ENCODE results near the gene MEIS3. TPM values are rescaled to one million over a fixed set of nuclear protein-coding genes. Genes with fewer than 3 reads are reported as not detected.
"Not testable (repeated sequence)": the region's sequence is repeated elsewhere in the genome, so short reads cannot be mapped to it uniquely, and the experiment has no call there.

Gene MEIS3
- polyA plus RNA-seq, 6 donors from 2014 or later, result not detected

- Mint-ChIP-seq H3K9me3 (peaks cover 0 to 6% (median 2%) of the 10 kb centered on the region in 7 donors), H3K27ac (no peak overlapping the region), H3K36me3 (peaks cover 7 to 27% of the 10 kb centered on the region in 2 donors), H3K4me1 (peaks cover 32 to 57% (median 48%) of the 10 kb centered on the region in 3 donors), H3K4me3 (no peak overlapping the region), H3K27me3 (peaks cover 51 to 96% (median 92%) of the 10 kb centered on the region in 3 donors)
- no peak for DNase-seq
- no peak for ATAC-seq (ENCODE audit: low read depth in 2 of 2)
Measured at GRCh38 chr19:47419789-47420188, 462 bp upstream of the MEIS3 start.

DNA sequence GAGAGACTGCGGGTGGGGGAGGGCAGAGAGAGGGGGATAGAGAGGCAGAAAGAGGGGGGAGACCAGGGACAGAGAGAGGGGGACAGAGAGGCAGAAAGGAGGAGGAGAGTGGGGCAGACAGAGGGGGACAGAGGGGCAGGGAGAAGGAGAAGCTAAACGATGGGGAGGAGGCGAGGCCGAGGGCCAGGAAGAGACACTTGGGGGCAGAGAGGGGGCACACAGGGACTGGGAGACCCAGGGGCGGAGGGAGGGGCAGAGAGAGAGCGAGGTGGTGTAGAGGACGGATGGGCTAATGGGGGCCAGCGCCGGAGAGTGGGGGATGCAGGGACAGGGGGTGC is 666 bp downstream of the MEIS3 start:
- DNase-seq (no peak), ATAC-seq (ENCODE audit: low read depth in 2 of 2) (peak in 1 of 2 donors; percentile 13)
- Mint-ChIP-seq H3K36me3 (peaks cover 7 to 26% of the 10 kb centered on the region in 2 donors), H3K27me3 (peaks cover 55 to 97% (median 94%) of the 10 kb centered on the region in 3 donors), H3K9me3 (peaks cover 0 to 6% (median 2%) of the 10 kb centered on the region in 7 donors), H3K27ac (peak overlapping the region in 1 of 6 donors; percentile 60), H3K4me3 (peak overlapping the region in 6 of 8 donors; percentile 30 to 68 (median 58)), H3K4me1 (peaks cover 32 to 57% (median 48%) of the 10 kb centered on the region in 3 donors)

DNA sequence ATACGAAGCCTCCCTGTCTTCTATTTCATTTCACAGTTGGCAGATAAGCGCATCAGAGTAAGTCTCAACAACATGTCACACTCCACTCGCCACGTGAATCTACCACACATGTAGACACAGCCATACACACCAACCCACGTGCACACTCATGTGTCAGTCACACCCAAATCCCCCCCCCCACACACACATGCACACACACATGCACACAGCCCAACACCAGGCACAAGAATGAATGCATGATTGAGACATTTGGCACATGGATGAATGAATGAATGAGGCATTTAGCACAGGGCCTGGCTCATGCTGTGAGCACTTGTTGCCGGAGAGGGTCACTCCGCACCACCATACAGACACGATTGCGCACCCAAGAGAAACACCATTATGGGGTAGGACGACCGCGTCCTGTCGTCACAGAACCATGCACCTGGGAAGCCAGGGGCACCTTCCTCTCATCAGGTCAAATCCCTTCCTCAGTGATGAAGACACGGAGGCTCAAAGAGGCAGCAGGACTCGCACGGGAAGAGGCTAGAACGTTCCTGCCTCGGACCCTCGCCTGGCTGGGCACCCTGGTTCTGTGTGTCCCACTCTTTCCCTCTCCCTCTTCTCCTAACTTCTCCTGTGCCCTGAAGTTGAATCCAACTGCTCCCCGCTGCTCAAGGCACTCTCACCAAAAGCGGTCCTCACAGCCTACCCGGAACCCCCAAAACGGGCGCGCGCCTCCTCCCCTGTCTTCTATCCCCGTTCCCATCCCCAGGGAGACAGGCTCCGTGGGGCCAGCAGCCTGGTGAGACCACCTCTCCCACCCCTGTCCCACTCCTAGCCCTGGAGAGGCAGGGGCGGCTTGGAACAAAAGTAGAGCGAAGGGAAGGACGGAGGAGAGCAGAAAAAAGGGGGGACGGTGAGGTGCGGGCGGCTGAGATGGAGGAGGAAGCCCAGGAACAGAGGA is 1.3 kb downstream of the MEIS3 start:
- no peak overlapping the region for H3K27ac Mint-ChIP-seq
- H3K4me1 Mint-ChIP-seq, result peaks cover 32 to 55% (median 46%) of the 10 kb centered on the region in 3 donors
- peaks cover 53 to 97% (median 94%) of the 10 kb centered on the region in 3 donors for H3K27me3 Mint-ChIP-seq
- H3K36me3 Mint-ChIP-seq, result peaks cover 7 to 20% of the 10 kb centered on the region in 2 donors
- H3K4me3 Mint-ChIP-seq, result peak overlapping the region; percentile 53 to 78 (median 65)
- DNase-seq (no peak), ATAC-seq (ENCODE audit: low read depth in 2 of 2) (peak; percentile 29 to 43)
- peaks cover 0 to 6% (median 2%) of the 10 kb centered on the region in 7 donors for H3K9me3 Mint-ChIP-seq

DNA sequence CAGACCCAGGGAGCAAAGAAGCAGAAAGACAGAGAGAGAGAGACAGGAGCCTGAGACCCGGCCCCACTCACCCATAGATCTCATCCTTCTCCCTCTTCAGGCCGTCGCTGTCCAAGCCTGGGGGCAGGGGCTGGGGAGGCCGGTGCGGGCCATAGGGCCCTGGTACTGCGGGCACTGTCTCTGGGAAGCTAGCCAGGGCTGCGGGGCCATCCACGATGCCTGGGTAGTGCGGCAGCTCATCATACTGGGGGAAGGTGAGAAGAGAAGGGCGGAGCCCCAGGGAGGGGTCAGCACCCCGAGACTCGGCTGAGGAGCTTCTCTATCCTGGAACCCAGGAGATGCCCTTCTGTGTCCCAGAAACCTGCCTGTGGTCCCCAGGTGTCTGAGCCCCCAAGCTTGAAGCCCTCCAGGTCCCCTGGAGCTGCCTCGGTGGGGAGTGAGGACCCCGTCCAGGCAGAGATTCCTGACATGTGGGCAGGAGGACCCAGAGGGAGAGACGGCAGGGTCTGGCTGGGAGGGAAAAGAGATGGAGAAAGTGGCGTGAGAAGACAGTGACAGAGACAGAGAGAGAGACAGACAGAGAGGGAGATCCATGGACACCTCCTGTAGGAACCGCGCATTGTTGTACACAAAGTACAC is 2.1 kb downstream of the MEIS3 start:
- DNase-seq, result no peak
- Mint-ChIP-seq H3K9me3 (peaks cover 0 to 6% (median 0%) of the 10 kb centered on the region in 7 donors), H3K27ac (no peak overlapping the region), H3K36me3 (peaks cover 2 to 12% of the 10 kb centered on the region in 2 donors), H3K4me3 (peak overlapping the region in 5 of 8 donors; percentile 53 to 71 (median 62)), H3K4me1 (peaks cover 26 to 47% (median 38%) of the 10 kb centered on the region in 3 donors), H3K27me3 (peaks cover 47 to 90% (median 90%) of the 10 kb centered on the region in 3 donors)
- no peak for ATAC-seq (ENCODE audit: low read depth in 2 of 2)

GRCh38 chr19:47416643-47416985 is 2.7 kb downstream of the MEIS3 start:
- no peak for ATAC-seq (ENCODE audit: low read depth in 2 of 2)
- H3K27ac Mint-ChIP-seq, result no peak overlapping the region
- H3K4me1 Mint-ChIP-seq, result peaks cover 23 to 43% (median 34%) of the 10 kb centered on the region in 3 donors
- H3K36me3 Mint-ChIP-seq, result peaks cover 0 to 6% of the 10 kb centered on the region in 2 donors
- peaks cover 45 to 90% (median 84%) of the 10 kb centered on the region in 3 donors for H3K27me3 Mint-ChIP-seq
- no peak for DNase-seq
- H3K4me3 Mint-ChIP-seq, result peak overlapping the region in 2 of 8 donors; percentile 61 to 66
- H3K9me3 Mint-ChIP-seq, result peaks cover 0 to 6% (median 0%) of the 10 kb centered on the region in 7 donors

DNA sequence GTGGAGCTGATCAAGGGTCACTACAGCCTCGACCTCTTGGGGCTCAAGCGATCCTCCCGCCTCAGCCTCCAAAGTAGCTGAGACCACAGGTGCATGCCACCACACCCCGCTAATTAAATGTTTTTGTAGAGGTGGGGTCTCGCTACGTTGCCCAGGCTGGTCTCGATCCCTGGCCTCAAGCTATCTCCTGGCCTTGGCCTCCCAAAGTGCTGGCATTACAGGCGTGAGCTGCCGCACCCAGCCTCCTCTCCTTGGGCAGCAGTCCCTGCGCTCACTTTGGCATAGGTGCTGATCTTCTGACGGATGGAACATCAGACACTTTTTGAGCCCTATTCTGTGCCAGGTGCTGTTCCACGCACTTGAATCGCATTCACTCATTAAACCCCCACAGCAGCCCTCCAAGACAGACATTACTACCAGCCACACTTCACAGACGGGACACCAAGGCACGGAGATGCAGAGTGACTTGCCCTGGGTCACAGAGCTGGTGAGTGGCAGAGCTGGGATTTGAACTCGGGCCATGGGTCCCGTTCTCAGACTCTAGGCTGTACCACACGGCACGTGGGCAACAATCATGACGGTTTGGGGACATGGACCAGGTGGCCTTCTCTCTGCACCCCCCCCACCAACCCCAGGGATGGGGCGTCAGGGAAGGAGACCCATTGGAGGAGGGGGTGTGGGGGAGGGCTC is 3.2 kb downstream of the MEIS3 start:
- H3K27me3 Mint-ChIP-seq, result peaks cover 40 to 86% (median 79%) of the 10 kb centered on the region in 3 donors
- peak overlapping the region in 2 of 6 donors; percentile 20 to 57 for H3K27ac Mint-ChIP-seq
- ATAC-seq (ENCODE audit: low read depth in 2 of 2), result no peak

GRCh38 chr19:47414469-47414868 is 4.9 kb downstream of the MEIS3 start:
- Mint-ChIP-seq H3K4me1 (peaks cover 12 to 25% (median 20%) of the 10 kb centered on the region in 3 donors), H3K9me3 (peaks cover 0 to 6% (median 0%) of the 10 kb centered on the region in 7 donors), H3K4me3 (no peak overlapping the region), H3K27ac (no peak overlapping the region), H3K36me3 (no peaks in the 10 kb centered on the region), H3K27me3 (peaks cover 33 to 70% (median 64%) of the 10 kb centered on the region in 3 donors)
- ATAC-seq (ENCODE audit: low read depth in 2 of 2) (no peak), DNase-seq (no peak)

More for the DNA sequence above, 3.2 kb downstream of the MEIS3 start:
- Mint-ChIP-seq H3K9me3 (peaks cover 0 to 6% (median 0%) of the 10 kb centered on the region in 7 donors), H3K4me1 (peaks cover 20 to 39% (median 30%) of the 10 kb centered on the region in 3 donors), H3K4me3 (no peak overlapping the region), H3K36me3 (peaks cover 0 to under 1% of the 10 kb centered on the region in 2 donors)
- no peak for DNase-seq

- no peak for ATAC-seq (ENCODE audit: low read depth in 2 of 2)
- Mint-ChIP-seq H3K27me3 (peaks cover 33 to 75% (median 66%) of the 10 kb centered on the region in 3 donors), H3K27ac (no peak overlapping the region), H3K4me1 (peaks cover 12 to 25% (median 20%) of the 10 kb centered on the region in 3 donors), H3K4me3 (no peak overlapping the region), H3K36me3 (no peaks in the 10 kb centered on the region), H3K9me3 (peaks cover 0 to 6% (median 0%) of the 10 kb centered on the region in 7 donors)
- no peak for DNase-seq
Measured at GRCh38 chr19:47413941-47414340, 5.4 kb downstream of the MEIS3 start.

- H3K36me3 Mint-ChIP-seq, result peaks cover 0 to 15% of the 10 kb centered on the region in 2 donors
- H3K4me3 Mint-ChIP-seq; DNase-seq; H3K4me1 Mint-ChIP-seq; H3K9me3 Mint-ChIP-seq; H3K27ac Mint-ChIP-seq; ATAC-seq (ENCODE audit: low read depth in 2 of 2): not testable (repeated sequence)
- H3K27me3 Mint-ChIP-seq, result peaks cover 29 to 72% (median 64%) of the 10 kb centered on the region in 3 donors
Measured at GRCh38 chr19:47411696-47412095, 7.6 kb downstream of the MEIS3 start.

DNA sequence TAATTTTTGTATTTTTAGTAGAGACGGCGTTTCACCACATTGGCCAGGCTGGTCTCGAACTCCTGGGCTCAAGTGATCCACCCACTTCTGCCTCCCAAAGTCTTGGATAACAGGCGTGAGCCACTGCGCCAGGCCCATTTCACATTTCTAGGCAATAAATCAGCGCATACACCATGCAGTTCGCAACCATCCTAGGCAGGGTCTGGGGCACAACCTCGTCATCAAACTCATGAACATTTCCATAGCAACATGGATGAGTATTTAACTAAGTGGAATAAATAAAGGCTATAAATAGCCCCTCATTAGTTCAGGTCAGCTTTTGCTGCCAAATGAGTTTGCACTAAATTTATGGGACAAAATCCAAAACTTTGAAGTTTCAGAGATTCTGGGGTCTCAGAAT is 8.2 kb downstream of the MEIS3 start:
- Mint-ChIP-seq H3K36me3 (peaks cover 0 to 20% of the 10 kb centered on the region in 2 donors), H3K27ac (no peak overlapping the region), H3K9me3 (peaks cover under 1 to 9% (median 7%) of the 10 kb centered on the region in 7 donors), H3K4me1 (peaks cover 0 to 6% (median under 1%) of the 10 kb centered on the region in 3 donors), H3K27me3 (peaks cover 31 to 72% (median 64%) of the 10 kb centered on the region in 3 donors), H3K4me3 (no peak overlapping the region)
- DNase-seq (no peak), ATAC-seq (ENCODE audit: low read depth in 2 of 2) (no peak)

DNA sequence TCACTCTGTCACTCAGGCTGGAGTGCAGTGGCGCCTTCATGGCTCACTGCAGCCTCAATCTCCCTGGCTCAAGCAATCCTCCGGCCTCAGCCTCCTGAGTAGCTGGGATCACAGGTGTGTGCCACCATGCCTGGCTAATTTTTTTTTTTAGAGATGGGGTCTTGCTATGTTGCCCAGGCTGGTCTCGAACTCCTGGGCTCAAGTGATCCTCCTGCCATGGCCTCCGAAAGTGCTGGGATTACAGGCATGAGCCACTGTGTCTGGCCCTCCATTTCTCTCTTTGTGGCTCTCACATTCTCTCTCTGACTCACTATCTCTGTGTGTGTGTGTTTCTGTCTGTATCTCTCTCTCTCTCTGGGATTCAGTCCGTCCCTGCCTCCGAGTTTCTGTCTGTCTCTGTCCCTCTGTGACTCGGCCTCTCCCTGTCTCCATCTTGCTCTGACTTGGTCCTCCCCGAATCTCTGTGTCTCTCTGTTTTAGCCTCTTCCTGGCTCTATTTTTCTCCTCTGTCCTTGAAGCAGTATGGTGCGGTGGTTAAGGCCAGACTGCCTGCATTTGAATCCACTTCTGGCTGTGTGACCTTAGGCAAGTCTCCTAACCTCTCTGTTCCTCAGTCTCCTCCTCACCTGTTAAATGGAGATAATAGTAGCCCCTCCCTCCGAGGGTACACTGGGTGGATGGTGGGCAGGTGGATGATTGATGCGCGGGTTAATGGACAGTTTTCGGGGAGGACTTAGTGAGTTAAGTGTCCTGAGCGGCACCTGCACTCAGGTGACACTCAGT is 11.0 kb downstream of the MEIS3 start:
- peaks cover 0 to 6% (median 5%) of the 10 kb centered on the region in 3 donors for H3K4me1 Mint-ChIP-seq
- DNase-seq, result no peak
- H3K27me3 Mint-ChIP-seq, result peaks cover 40 to 72% (median 65%) of the 10 kb centered on the region in 3 donors
- H3K9me3 Mint-ChIP-seq, result peaks cover 5 to 12% (median 7%) of the 10 kb centered on the region in 7 donors
- H3K4me3 Mint-ChIP-seq, result peak overlapping the region in 1 of 8 donors; percentile 25
- H3K27ac Mint-ChIP-seq, result peak overlapping the region in 2 of 6 donors; percentile 76 to 77
- H3K36me3 Mint-ChIP-seq, result peaks cover 0 to 33% of the 10 kb centered on the region in 2 donors
- ATAC-seq (ENCODE audit: low read depth in 2 of 2), result no peak

- DNase-seq (no peak), ATAC-seq (ENCODE audit: low read depth in 2 of 2) (no peak)
- H3K4me1 Mint-ChIP-seq, result peaks cover 0 to 6% (median 5%) of the 10 kb centered on the region in 3 donors
- H3K9me3 Mint-ChIP-seq, result peaks cover 5 to 12% (median 7%) of the 10 kb centered on the region in 7 donors
- peaks cover 37 to 74% (median 65%) of the 10 kb centered on the region in 3 donors for H3K27me3 Mint-ChIP-seq
- H3K36me3 Mint-ChIP-seq, result peaks cover 0 to 34% of the 10 kb centered on the region in 2 donors
- no peak overlapping the region for H3K4me3 Mint-ChIP-seq
- no peak overlapping the region for H3K27ac Mint-ChIP-seq
Measured at GRCh38 chr19:47407417-47407774, 11.9 kb downstream of the MEIS3 start.

Measured in naive B cell (primary cell).